Gastrocnemius medialis (tissue), 4 donors: ENCODE results near the gene RAD54L2. TPM values are rescaled to one million over a fixed set of nuclear protein-coding genes. Genes with fewer than 3 reads are reported as not detected.

Experiments
- ATAC-seq, 2 donors: fragments of 150-250 bp; one replicate each; pipeline ENCODE4 v1.9.1; 2016
- DNase-seq, 2 donors: peaks; one replicate each; pipeline ENCODE4 v3.0.0-alpha.2; 2019
- H3K27ac ChIP-seq, 4 donors: fragments of 200-600 bp; sonication (generic); 1 replicate in 1 of 4; 2 replicates in 3 of 4; pipeline ENCODE4 v1.5.1; 2016 to 2018; ENCODE audit warnings: mild to moderate bottlenecking in 2 of 4, moderate library complexity in 1 of 4
- H3K27me3 ChIP-seq, 3 donors: fragments of 200-600 bp; sonication (generic) in 2 of 3; 1 replicate in 1 of 3; 2 replicates in 2 of 3; pipeline versions ENCODE4 v1.5.1 to v1.6.0; 2016 to 2019; ENCODE audit warnings: mild to moderate bottlenecking in 1 of 3, moderate library complexity in 1 of 3
- H3K36me3 ChIP-seq, 2 donors: fragments of 200-600 bp; sonication (generic) in 1 of 2; one replicate each; pipeline ENCODE4 v1.5.1; 2017 to 2018
- H3K4me1 ChIP-seq, 2 donors: fragments of 200-600 bp; sonication (generic) in 1 of 2; one replicate each; pipeline ENCODE4 v1.5.1; 2016 to 2017; ENCODE audit warnings: mild to moderate bottlenecking in 2 of 2
- H3K4me3 ChIP-seq, 4 donors: fragments of 200-600 bp; sonication (generic) in 3 of 4; 1 replicate in 1 of 4; 2 replicates in 3 of 4; pipeline ENCODE4 v1.5.1; 2016 to 2019; ENCODE audit warnings: mild to moderate bottlenecking in 2 of 4
- H3K9me3 ChIP-seq, 3 donors: fragments of 200-600 bp; sonication (generic) in 2 of 3; 1 replicate in 1 of 3; 2 replicates in 2 of 3; pipeline ENCODE4 v1.5.1; 2016 to 2019
- POLR2A ChIP-seq, 2 donors: fragments of 450-650 bp; IDR thresholded peaks; one replicate each; pipeline ENCODE4 v1.6.1; 2017; ENCODE audit warnings: antibody characterized with exemption in 2 of 2, mild to moderate bottlenecking in 2 of 2, moderate library complexity in 2 of 2
- in situ Hi-C, 4 donors: fragments of 200-750 bp; cut with MboI; loops; one replicate each; pipeline versions ENCODE4 v1.15.0 to v1.8.0; 2017; ENCODE audit warnings: low sequenced_read_pairs in 4 of 4
- intact Hi-C: fragments of 100-400 bp; cut with DNase I; formaldehyde crosslinking; loops from one replicate; pipeline ENCODE4 v1.15.1; 2023; ENCODE audit warnings: low total_unique reads
- total RNA-seq, 4 donors: library from RNA; depleted of rRNA; stranded (reverse); fragments of >200 nt; gene quantifications; one replicate each; pipeline versions ENCODE4 v1.1.0 to v1.2.3, GENCODE V29; 2016
- TF ChIP-seq, protein P1 (sequence below), 5 experiments: fragments of 450-650 bp in 3 of 5; fragments of 200-600 bp in 2 of 5; sonication (generic) in 2 of 5; IDR thresholded peaks in 4 of 5; conservative IDR thresholded peaks in 1 of 5; 1 replicate in 4 of 5; 2 replicates in 1 of 5; pipeline ENCODE4 v1.5.1; 2016 to 2019; ENCODE audit warnings: antibody characterized with exemption in 5 of 5, mild to moderate bottlenecking in 3 of 5, moderate library complexity in 3 of 5

Gene RAD54L2
- total RNA-seq, 4 donors from 2014 or later = 8.8 to 11.2 (median 10.4) TPM

DNA sequence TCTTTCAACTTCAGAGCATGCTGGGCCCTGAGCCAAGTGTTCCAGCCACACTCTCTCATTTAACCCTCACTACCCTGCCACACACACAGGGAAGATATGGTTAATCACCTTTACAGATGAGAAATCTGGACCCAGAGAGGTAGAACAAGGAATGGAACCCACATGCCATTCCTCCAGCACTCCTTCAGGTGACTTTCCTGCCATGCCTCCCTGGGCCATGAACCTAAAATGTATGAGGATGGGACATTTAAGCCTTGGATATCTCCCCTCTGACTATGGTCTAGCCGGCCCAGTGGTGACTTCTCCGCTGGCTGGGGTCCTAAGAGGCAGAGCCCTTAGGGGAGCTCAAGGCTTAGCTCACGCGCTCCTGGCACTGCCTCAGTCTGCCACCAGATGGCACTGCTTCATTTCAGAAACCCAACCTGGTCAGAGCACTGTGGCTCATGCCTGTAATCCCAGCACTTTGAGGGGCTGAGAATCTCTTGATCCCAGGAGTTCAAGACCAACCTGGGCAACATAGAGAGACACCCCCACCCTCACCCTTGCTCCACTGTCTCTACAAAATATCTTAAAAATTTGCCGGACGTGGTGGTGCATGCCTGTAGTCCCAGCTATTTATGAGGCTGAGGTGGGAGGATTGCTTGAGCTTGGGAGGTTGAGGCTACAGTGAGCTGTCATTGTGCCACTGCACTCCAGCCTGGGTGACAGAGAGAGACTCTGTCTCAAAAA, 36.5 kb upstream of the RAD54L2 start:
- peaks cover 9% of the 10 kb centered on the region in 2 donors for H3K4me1 ChIP-seq
- H3K27me3 ChIP-seq = no peaks in the 10 kb centered on the region
- ATAC-seq (peak in 1 of 2 donors; percentile 27), DNase-seq (peak; percentile 33 to 66)
- intact Hi-C loops = loop anchor here (1.0 to 2.0 kb wide), 3 partner anchors 37 to 299 kb away; partner anchors contain the start of gene RAD54L2
- no peaks in the 10 kb centered on the region for H3K36me3 ChIP-seq
- no peak overlapping the region for H3K4me3 ChIP-seq
- peak overlapping the region in 1 of 4 donors; percentile 12 for H3K27ac ChIP-seq
- TF ChIP-seq, protein P1, sequence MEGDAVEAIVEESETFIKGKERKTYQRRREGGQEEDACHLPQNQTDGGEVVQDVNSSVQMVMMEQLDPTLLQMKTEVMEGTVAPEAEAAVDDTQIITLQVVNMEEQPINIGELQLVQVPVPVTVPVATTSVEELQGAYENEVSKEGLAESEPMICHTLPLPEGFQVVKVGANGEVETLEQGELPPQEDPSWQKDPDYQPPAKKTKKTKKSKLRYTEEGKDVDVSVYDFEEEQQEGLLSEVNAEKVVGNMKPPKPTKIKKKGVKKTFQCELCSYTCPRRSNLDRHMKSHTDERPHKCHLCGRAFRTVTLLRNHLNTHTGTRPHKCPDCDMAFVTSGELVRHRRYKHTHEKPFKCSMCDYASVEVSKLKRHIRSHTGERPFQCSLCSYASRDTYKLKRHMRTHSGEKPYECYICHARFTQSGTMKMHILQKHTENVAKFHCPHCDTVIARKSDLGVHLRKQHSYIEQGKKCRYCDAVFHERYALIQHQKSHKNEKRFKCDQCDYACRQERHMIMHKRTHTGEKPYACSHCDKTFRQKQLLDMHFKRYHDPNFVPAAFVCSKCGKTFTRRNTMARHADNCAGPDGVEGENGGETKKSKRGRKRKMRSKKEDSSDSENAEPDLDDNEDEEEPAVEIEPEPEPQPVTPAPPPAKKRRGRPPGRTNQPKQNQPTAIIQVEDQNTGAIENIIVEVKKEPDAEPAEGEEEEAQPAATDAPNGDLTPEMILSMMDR (IDR thresholded peaks at IDR 0.05 in 4 of 5, conservative IDR thresholded peaks at IDR 0.05 in 1 of 5) = peak; percentile 86 to 96 (median 93)
- no peak for TF ChIP-seq POLR2A (IDR thresholded peaks at IDR 0.05)
- in situ Hi-C loops = loop anchor here (5.0 to 10.0 kb wide), 5 partner anchors 165 to 887 kb away; partner anchors contain the start of genes CISH (in 1 of the 4) and MAPKAPK3 (in 1 of the 4)
- no peaks in the 10 kb centered on the region for H3K9me3 ChIP-seq

DNA sequence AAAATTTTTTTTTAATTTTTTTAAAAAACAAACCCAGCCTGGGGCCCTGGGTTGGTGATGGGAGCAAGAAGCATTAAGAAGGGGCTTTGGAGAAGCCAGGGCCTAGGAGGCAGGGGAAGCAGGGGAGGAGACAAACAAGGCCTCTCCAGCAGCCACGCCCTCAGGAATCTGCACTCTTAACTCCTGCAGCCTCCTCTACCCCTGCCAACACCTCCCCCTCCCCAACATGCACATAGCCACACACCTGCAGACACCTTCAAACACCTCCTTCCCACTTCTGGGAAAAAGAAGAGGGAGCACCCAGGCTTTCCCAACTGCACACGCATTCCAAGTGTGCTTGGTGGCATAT, 36.0 kb upstream of the RAD54L2 start:
- TF ChIP-seq POLR2A (IDR thresholded peaks at IDR 0.05) = no peak
- TF ChIP-seq, protein P1 (IDR thresholded peaks at IDR 0.05 in 4 of 5, conservative IDR thresholded peaks at IDR 0.05 in 1 of 5) = no peak
- in situ Hi-C loops (loop anchor here (5.0 to 10.0 kb wide), 5 partner anchors 165 to 888 kb away; partner anchors contain the start of genes CISH (in 1 of the 4) and MAPKAPK3 (in 1 of the 4)), intact Hi-C loops (loop anchor here (1.0 to 2.0 kb wide), 2 partner anchors 167 to 298 kb away; no protein-coding TSS in a partner anchor)
- DNase-seq (no peak), ATAC-seq (no peak)
- Histone ChIP-seq H3K27me3 (no peaks in the 10 kb centered on the region), H3K27ac (no peak overlapping the region), H3K9me3 (no peaks in the 10 kb centered on the region), H3K4me3 (no peak overlapping the region), H3K36me3 (no peaks in the 10 kb centered on the region), H3K4me1 (peaks cover 9% of the 10 kb centered on the region in 2 donors)

DNA sequence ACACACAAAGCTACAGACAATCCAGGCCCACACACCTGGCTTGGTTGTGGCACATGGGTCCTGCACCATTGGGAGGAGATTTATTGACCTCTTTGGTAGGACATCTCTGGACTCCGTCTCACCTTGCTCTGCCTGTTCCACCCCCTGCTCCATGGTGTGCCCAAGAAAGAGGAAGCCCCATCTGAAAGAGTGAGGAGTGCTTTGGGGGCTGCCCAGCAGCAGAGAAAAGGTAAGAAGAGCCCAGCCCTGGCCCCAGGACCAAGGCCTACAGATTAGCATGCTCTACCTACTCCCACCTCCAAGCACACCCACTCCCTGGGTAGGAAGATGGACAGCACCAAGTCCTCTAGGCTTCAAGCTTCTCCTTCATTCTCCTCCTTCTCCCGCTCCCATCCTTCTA, 35.5 kb upstream of the RAD54L2 start:
- no peak for DNase-seq
- in situ Hi-C loops = loop anchor here (5.0 to 10.0 kb wide), 5 partner anchors 164 to 888 kb away; partner anchors contain the start of genes CISH (in 1 of the 4) and MAPKAPK3 (in 1 of the 4)
- Histone ChIP-seq H3K4me3 (no peak overlapping the region), H3K9me3 (no peaks in the 10 kb centered on the region), H3K36me3 (no peaks in the 10 kb centered on the region), H3K27me3 (no peaks in the 10 kb centered on the region), H3K27ac (no peak overlapping the region), H3K4me1 (peaks cover 8 to 9% of the 10 kb centered on the region in 2 donors)
- no peak for ATAC-seq
- intact Hi-C loops = loop anchor here (2.0 kb wide), 1 partner anchor 298 kb away; no protein-coding TSS in a partner anchor
- TF ChIP-seq, protein P1 (IDR thresholded peaks at IDR 0.05 in 4 of 5, conservative IDR thresholded peaks at IDR 0.05 in 1 of 5) = no peak
- TF ChIP-seq POLR2A (IDR thresholded peaks at IDR 0.05) = no peak

DNA sequence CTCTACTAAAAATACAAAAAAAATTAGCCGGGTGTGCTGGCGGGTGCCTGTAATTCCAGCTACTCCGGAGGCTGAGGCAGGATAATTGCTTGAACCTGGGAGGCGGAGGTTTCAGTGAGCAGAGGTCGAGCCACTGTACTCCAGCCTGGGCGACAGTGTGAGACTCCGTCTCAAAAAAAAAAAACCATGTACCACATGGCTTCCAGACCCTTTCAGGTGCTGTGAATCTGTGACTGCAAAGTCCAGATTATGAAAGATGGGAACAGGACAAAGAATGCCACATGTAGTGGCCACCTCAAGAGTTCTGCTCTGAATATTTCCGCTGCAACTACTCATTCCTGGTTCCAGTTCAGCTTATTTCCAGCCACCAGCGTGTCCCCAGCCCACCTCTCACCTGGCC, 30.3 kb upstream of the RAD54L2 start:
- Histone ChIP-seq H3K4me1 (no peaks in the 10 kb centered on the region), H3K36me3 (no peaks in the 10 kb centered on the region), H3K27ac (no peak overlapping the region), H3K9me3 (no peaks in the 10 kb centered on the region), H3K27me3 (no peaks in the 10 kb centered on the region), H3K4me3 (no peak overlapping the region)
- in situ Hi-C loops (loop anchor here in 3 of 4 donors (5.0 to 10.0 kb wide), 3 partner anchors 159 to 893 kb away; partner anchors contain the start of genes CISH (in 1 of the 3) and MAPKAPK3 (in 1 of the 3)), intact Hi-C loops (no loop called here)
- TF ChIP-seq, protein P1 (IDR thresholded peaks at IDR 0.05 in 4 of 5, conservative IDR thresholded peaks at IDR 0.05 in 1 of 5) = no peak
- no peak for TF ChIP-seq POLR2A (IDR thresholded peaks at IDR 0.05)
- no peak for ATAC-seq
- no peak for DNase-seq
